SH-SY5Y (cell line): ENCODE results near the gene PLCG2.

Source experiments
- GATA2 ChIP-seq: IDR thresholded peaks from 2 replicates; pipeline ENCODE4 v1.6.1; 2011; ENCODE audit warnings: mild to moderate bottlenecking, low read depth, low read length
- GATA3 ChIP-seq: IDR thresholded peaks from 2 replicates; pipeline ENCODE4 v1.6.1; 2011; ENCODE audit warnings: low read depth, mild to moderate bottlenecking, low read length, moderate library complexity

Gene PLCG2

DNA sequence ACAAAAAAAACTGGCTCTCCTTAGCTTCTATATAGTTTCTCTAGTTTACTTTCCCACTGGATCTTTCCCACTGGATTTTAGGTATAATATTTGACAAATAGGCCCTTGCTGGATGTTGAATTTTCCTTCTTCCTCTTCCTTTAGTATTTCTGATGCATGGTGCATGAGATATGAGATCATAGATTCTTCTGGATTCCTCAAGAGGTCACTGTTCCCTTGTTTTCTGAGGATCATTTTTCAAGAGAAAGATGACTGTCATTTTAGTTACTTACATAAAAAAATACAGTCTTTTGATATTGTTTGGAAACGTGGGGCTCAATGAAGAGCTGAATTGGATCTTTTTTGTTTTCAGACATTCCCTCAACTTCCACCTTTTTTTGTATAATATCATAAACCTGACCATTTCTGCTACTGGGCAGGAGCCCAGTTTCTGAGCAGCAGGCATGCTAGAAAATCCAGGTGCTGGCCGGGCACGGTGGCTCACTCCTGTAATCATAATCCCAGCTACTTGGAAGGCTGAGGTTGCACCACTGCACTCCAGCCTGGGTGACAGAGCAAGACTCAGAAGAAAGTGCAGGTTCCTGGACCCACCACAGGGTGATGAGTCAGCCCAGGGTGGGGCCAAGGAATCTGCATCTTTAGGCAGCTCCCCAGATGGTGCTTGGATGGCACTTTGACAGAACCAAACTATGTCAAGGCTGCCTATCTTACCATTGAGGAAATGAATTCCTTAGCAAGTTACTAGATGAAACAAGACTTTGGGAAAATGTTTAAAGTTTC is 161.9 kb downstream of the PLCG2 start:
- no peak for TF ChIP-seq GATA3

DNA sequence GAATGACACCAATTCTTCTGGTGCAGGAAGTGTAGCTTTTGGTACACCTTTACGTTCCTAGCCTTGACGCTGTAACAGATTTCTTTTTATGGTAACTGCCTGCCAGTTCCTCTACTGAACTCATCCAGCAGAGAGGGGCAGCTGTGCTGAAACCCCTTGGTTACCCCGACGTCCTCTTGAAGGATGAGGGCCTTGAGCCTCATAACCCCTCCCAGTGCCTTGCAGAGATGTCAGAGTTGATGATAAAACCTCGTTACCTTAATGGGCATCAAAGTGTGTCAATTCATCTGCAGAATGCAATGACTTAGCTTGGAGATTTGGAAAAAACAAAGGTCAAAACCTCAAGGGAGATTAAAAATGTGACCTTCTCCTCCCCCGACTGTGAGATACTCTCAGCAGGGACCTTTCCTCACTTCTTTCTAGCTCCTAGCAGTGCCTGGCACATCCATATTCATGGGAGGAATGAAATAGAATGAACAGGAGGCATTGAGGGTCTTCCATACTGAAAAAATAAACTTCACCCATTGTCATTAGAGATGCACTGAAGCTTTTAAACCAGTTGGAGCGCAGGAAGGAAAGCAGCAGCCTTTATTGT is 163.0 kb downstream of the PLCG2 start:
- TF ChIP-seq GATA3 (no peak), GATA2 (no peak)

DNA sequence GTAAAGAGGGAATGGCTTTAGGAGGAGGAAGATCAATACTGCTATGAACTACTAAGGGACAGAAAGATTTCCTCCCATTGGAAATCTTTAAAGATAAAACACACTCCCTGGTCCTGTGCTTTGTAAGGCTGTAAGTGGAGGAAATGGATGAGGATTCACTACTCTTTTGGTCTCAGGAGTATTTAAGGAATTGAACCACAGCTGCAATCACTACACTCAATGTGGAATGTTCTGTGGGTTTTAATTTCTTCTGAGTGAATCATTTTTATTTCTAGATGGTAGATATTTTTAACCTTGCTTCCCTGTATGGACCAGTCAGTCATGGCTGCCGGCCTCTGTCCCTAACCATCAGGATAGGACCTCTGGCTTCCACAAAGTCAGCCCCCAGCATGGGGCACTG is 166.6 kb downstream of the PLCG2 start:
- no peak for TF ChIP-seq GATA3
- no peak for TF ChIP-seq GATA2

DNA sequence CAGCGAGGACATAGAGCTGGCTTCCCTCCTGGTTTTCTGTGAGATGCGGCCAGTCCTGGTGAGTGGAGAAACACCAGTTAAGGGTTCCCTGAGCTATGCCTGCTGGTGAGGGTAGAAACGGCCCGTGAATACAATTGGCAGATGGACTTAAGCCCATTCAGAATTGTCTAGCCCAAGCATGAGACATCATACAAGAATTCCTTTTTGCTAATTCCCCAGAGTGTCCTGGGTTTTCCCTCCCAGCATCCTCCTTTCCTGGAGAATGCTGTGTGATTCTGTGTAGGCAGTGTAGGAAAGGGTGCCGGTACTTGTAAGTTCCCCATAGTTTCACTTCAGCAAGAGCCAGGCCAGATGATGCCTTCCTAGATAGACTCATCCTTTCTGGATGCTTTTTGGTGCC is 167.1 kb downstream of the PLCG2 start:
- TF ChIP-seq GATA3 (no peak), GATA2 (no peak)

DNA sequence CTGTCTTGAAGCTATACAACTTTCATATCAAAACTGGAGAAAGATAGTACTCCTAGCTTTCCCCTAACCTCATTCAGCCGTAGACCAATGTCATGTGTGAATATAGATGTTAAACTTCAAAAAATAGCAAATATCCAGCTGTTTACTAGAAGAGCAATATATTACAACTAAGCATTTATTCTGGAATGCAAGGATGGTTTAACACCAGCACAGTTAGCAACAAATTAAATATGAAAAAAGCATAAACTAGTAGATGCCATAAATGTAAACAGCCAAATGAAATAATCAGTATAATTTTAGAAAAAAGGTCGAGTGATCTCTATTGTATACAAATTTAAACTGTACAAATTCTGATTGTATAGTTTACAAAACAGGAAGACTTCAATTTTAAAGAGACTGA is 172.5 kb downstream of the PLCG2 start:
- TF ChIP-seq GATA3: no peak
- TF ChIP-seq GATA2: no peak

DNA sequence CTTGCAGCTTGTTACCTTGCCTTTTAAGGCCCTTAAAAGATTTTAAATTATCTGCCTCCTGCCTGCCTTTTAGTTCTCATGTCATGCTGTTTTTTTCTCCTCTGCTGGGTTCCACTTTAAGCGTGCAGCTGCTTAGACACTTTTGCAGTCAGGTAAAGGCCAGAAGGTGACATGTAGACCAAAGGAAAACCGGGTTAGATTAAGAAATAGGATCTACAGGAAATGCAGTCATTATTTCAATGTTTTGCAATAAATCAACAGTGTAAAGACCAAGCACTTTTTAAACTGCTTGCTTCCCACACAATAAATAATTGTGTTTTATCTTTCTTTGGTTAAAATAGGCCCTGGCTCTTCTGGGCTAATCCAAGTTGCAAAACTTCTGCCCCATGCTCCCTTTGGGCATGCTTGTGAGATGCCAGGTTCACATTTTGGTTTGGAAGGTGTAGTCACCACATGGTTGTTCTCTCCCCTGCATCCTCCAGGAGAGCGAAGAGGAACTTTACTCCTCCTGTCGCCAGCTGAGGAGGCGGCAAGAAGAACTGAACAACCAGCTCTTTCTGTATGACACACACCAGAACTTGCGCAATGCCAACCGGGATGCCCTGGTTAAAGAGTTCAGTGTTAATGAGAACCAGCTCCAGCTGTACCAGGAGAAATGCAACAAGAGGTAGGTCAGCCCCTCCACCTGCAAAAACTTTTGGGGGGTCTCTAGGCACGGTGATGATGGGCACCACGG is 177.3 kb downstream of the PLCG2 start:
- TF ChIP-seq GATA3: no peak
- no peak for TF ChIP-seq GATA2

DNA sequence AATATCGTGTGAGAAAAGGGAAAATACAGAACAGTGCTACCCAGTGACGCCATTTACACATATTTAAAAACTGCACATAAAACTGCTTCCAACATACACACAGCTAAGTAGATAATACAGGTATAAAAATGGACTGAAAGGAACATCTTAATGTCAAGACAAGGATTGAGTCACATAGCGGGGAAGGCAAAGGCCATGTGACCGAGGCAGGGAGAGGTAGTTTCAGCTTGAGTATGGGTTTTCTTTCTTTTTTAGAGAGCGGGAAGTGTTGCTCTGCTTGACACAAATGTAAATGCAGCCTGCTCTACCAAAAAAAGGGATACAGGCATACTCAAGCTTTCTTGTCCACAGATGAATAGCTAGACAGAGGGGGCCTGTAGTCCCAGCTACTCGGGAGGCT is 185.7 kb downstream of the PLCG2 start:
- no peak for TF ChIP-seq GATA2
- TF ChIP-seq GATA3: no peak

DNA sequence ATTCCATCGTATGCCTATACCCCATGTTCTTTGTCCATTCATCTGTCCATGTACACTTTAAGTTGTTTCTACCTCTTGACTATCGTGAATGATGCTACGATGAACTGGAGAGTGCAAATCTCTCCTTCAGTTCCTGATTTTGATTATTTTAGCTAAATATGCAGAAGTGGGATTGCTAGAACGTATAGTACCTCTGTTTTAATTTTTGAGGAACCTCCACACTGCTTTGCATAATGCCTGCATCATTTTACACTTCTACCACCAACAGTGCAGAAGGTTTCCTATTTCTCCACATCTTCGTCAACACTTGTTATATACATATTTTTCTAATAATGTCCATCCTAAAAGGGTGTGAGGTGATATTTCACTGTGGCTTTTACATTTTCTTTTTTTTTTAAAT is 188.3 kb downstream of the PLCG2 start:
- no peak for TF ChIP-seq GATA2
- TF ChIP-seq GATA3: no peak

DNA sequence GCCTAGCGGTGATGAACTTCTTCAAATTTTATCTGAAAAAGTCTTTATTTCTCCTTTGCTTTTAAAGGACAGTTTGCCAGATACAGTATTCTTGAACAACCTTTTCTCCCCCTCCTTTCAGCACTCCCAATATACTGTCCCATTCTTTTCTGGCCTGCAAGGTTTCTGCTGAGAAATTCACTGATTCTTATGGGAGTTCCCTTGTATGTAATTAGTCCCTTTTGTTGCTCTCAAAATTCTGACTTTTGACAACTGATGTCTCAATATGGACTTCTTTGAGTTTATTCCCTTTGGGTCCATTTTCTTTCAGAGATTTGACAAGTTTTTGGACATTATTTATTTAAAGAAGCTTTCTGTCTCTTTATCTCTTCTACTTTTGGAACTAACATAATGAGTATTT is 192.8 kb downstream of the PLCG2 start:
- TF ChIP-seq GATA3 (no peak), GATA2 (no peak)

DNA sequence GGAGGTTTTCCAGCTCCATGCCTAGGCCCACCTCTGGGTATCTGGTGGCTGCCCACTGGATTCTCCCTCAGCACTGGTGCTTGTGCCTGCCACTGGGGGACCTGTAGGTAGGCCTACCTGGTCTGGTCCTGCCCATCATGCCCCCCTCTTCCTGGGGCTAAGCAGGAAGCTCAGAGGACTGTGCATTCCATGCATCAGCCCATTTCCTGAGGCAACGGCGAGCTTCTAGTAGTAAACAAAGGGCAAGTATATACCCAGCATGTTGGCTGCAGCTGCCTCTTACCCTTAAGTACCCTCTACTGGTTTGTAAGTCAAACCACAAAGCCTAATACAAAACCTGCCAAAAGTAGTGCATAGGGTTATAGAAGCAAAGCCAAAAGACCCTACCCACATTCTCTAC is 194.6 kb downstream of the PLCG2 start:
- no peak for TF ChIP-seq GATA3
- TF ChIP-seq GATA2: no peak

DNA sequence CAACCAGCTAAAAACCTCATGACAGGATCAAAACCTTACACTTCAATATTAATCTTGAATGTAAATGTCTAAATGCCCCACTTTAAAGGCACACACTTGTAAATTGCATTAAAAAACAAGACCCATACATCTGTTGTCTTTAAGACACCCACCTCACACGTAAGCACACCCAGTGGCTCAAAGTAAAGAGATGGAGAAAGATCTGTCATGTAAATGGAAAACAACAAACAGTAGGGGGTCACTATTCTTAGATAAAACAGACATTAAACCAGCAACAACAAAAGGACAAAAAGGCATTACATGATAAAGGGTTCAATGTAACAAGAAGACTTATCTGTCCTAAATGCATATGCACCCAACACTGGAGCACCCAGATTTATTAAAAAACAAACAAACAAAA is 196.5 kb downstream of the PLCG2 start:
- TF ChIP-seq GATA2: no peak
- TF ChIP-seq GATA3: no peak

DNA sequence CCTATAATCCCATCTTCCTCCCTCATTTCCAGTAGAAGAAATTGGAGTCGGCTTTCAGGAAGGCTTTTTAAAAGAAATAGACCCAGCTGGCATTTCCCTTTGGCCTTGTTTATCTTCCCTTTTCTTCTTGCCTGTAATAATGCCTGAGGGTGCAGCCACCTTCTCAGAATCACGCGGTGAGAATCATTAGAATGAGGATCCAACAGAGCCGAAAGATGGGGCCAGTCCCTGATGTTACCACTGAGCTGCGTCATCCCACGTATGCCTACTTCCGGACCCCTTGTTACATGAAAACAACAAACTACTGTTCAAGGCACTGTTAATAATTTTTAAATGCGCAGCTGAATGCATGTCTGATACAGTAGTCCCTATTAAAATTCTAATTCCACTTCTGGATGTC is 208.0 kb downstream of the PLCG2 start:
- no peak for TF ChIP-seq GATA2
- TF ChIP-seq GATA3: no peak

DNA sequence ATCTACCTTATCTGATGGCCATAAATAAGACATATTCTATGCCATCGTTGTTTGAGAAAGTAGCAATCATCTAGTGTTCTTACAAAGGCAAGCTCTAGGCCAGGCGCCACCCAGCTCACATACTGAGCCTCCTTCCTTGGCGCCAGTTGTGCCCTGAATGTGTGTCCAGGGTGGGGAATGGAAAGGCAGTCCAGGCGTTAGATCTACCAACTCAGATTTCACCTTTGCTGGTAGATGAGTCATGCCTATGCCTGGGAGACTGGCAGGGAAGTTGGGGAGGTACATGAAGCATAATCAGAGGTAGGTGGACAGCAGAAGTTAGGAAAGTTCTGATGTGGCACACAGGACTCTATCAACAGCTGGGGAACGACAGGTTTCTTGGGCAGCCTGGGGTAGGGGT is 208.6 kb downstream of the PLCG2 start:
- no peak for TF ChIP-seq GATA3
- no peak for TF ChIP-seq GATA2

DNA sequence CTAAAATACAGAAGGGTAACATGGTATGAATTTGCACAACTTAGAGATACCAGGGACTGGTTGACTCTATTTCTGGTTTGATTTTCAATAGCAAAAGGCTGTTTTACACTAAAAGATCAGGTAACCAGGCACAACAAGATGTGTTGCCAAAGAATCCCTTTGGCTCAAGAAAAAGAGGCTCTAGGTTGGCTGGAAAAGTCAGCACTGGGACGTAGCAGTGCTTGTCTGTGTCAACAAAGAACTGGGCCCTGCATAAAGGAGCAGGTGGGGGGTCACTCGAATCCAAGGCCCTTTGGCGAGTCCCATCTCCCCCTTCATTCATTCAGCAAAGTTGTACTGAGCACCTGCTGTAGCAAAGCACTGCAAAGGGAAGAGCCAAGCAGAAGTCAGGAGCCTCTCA is 213.8 kb downstream of the PLCG2 start:
- TF ChIP-seq GATA2 (no peak), GATA3 (no peak)

DNA sequence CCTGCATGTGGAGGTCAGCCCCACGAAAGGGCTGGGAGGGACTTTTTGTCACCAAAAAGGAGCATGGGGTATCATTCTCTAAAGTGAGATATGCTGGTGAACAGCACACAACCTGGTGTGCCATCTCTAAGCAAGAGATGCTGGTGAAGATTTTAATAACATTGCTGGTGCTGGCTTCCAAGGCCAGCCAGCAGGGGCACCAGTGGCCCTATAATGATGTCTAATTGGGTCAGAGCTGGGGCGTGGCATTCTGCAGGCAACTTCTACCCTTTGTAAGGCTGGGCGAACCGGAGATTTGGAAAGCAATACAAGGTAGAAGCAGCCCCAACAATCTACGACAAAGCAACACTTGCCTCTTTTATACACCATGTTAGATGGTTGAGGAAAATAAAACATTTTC is 215.4 kb downstream of the PLCG2 start:
- TF ChIP-seq GATA2: no peak
- TF ChIP-seq GATA3: no peak

DNA sequence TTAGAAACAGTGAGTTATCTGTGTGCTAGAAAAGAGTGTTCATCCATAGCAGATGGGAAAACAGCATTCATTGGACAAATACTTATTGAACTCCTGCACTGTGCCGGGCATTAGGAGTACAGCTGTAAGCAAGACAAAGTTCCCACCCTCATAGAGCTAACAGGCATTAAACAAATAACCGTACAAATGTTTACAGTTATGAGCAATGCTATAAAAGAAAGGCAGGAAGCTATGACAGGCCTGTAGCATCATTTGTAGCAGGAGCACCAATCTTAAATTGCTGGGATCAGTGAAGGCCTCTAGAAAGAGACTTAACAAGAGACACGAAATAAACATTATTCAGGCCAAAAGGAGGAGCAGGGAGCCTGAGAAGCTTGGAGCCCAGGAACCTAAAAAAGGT is 216.6 kb downstream of the PLCG2 start:
- TF ChIP-seq GATA2 (no peak), GATA3 (no peak)
